PC-9 (cell line): ENCODE measurements around the gene EPHA4. TPM values are rescaled to one million over a fixed set of nuclear protein-coding genes. Genes with fewer than 3 reads are reported as not detected.

ENCODE experiments used
- BruUV-seq: library from RNA; stranded (reverse); fragments of 400-500 nt; replicated peaks from 2 replicates; lab custom pipeline; 2021; lab: Mats Ljungman, UMichigan
- CTCF ChIA-PET: fragments of 300-600 bp; sonication (Branson Sonifier 250); formaldehyde crosslinking; loops from one replicate; lab custom pipeline; 2022; ENCODE audit warnings: antibody characterized with exemption; lab: Charles Lee
- POLR2A ChIA-PET: fragments of 300-600 bp; sonication (Branson Sonifier 250); formaldehyde crosslinking; loops from one replicate; lab custom pipeline; 2022; ENCODE audit warnings: antibody characterized with exemption; ENCODE audit not compliant: unreplicated experiment; lab: Charles Lee
- DNase-seq, 2 experiments: peaks; one replicate each; pipeline versions ENCODE4 v3.0.0 to v3.0.0-alpha.2; 2015 to 2022; ENCODE audit warnings: mixed read lengths in 1 of 2
- H2AFZ ChIP-seq: fragments of 200-600 bp; sonication (generic); 2 replicates; pipeline ENCODE4 v1.8.1; 2017; ENCODE audit warnings: antibody characterized with exemption
- H3F3A ChIP-seq: fragments of 200-600 bp; sonication (generic); 2 replicates; pipeline ENCODE4 v1.8.1; 2017; ENCODE audit warnings: antibody characterized with exemption, mild to moderate bottlenecking, low read depth; ENCODE audit not compliant: insufficient read depth
- H3K27ac ChIP-seq: fragments of 200-600 bp; sonication (generic); 2 replicates; pipeline ENCODE4 v1.6.1; 2016; ENCODE audit warnings: mixed run types
- H3K27me3 ChIP-seq: fragments of 200-600 bp; sonication (generic); 2 replicates; pipeline ENCODE4 v1.6.1; 2016; ENCODE audit warnings: low read depth, mixed run types; ENCODE audit not compliant: insufficient read depth
- H3K36me3 ChIP-seq: fragments of 200-600 bp; sonication (generic); 2 replicates; pipeline ENCODE4 v1.6.1; 2016; ENCODE audit warnings: low read depth, mixed run types
- H3K4me1 ChIP-seq: fragments of 200-600 bp; sonication (generic); replicated peaks from 2 replicates; pipeline ENCODE4 v1.6.1; 2016; ENCODE audit warnings: mixed run types; ENCODE audit not compliant: insufficient read depth
- H3K4me2 ChIP-seq: fragments of 200-600 bp; sonication (generic); 2 replicates; pipeline ENCODE4 v1.6.1; 2017; ENCODE audit warnings: mixed run types
- H3K4me3 ChIP-seq: fragments of 200-600 bp; sonication (generic); 2 replicates; pipeline ENCODE4 v1.6.1; 2016; ENCODE audit warnings: mixed run types
- H3K79me2 ChIP-seq: fragments of 200-600 bp; sonication (generic); 2 replicates; pipeline ENCODE4 v1.6.1; 2017; ENCODE audit warnings: low read depth, mixed run types
- H3K9me2 ChIP-seq: fragments of 200-600 bp; sonication (generic); 2 replicates; pipeline ENCODE4 v1.8.1; 2017; ENCODE audit warnings: mild to moderate bottlenecking; ENCODE audit not compliant: insufficient read depth
- H3K9me3 ChIP-seq: fragments of 200-600 bp; sonication (generic); 2 replicates; pipeline ENCODE4 v1.8.1; 2016; ENCODE audit warnings: low read depth; ENCODE audit not compliant: insufficient read depth
- H4K20me1 ChIP-seq: fragments of 200-600 bp; sonication (generic); 2 replicates; pipeline ENCODE4 v1.8.1; 2017; ENCODE audit not compliant: insufficient read depth
- EZH2 ChIP-seq: fragments of 200-600 bp; sonication (generic); IDR thresholded peaks from 2 replicates; pipeline ENCODE4 v1.8.0; 2017; ENCODE audit warnings: antibody characterized with exemption, low read depth
- intact Hi-C: fragments of 100-400 bp; cut with micrococcal nuclease; formaldehyde crosslinking; loops from one replicate; pipeline ENCODE4 v1.10.0; 2022; ENCODE audit not compliant: unreplicated experiment
- total RNA-seq: library from RNA; stranded (reverse); gene quantifications from 2 replicates; pipeline ENCODE4 v1.2.3, GENCODE V29; 2021
- TF ChIP-seq, protein P1 (sequence below): fragments of 200-600 bp; sonication (generic); conservative IDR thresholded peaks from 2 replicates; pipeline ENCODE4 v1.6.1; 2017; ENCODE audit warnings: mixed run types, antibody characterized with exemption, mild to moderate bottlenecking, moderate library complexity

The EPHA4 gene
- total RNA-seq, 1 experiment from 2014 or later: 10.6 TPM

DNA sequence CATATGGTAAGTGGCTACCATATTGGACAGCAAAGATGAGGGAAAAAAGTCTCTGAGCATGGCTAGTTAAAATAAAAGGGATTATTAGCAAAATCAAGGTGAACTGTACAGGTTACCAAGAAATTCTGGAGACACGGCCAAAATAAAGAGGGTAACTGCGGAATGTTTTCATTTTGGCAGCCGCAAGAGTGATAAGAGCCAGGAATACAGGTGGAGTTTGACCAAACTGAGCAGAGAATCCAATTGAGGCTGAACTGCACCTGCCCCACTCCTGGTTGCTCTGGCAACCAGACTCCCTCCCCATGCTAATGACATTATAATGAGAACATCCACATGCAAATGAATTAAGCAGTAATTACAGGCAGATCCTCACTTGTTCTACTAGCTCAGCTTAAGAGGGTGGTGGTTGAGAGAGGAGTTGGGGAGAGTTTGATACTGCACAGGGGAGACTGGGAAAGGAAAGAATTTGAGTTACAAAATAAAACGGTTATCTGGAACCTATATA lies 18.8 kb upstream of the EPHA4 start:
- H3K36me3 ChIP-seq: no peaks in the 10 kb centered on the region
- H3K4me3 ChIP-seq: no peak overlapping the region
- POLR2A ChIA-PET: no interaction called here
- H3K27me3 ChIP-seq: no peaks in the 10 kb centered on the region
- no TSS peak for BruUV-seq
- H3K27ac ChIP-seq: no peak overlapping the region
- no peak for DNase-seq
- no peak overlapping the region for H2AFZ ChIP-seq
- intact Hi-C loops: no loop called here
- no peaks in the 10 kb centered on the region for H4K20me1 ChIP-seq
- no peaks in the 10 kb centered on the region for H3K9me2 ChIP-seq
- H3K4me2 ChIP-seq: no peak overlapping the region
- TF ChIP-seq EZH2: no peak
- TF ChIP-seq, protein P1, sequence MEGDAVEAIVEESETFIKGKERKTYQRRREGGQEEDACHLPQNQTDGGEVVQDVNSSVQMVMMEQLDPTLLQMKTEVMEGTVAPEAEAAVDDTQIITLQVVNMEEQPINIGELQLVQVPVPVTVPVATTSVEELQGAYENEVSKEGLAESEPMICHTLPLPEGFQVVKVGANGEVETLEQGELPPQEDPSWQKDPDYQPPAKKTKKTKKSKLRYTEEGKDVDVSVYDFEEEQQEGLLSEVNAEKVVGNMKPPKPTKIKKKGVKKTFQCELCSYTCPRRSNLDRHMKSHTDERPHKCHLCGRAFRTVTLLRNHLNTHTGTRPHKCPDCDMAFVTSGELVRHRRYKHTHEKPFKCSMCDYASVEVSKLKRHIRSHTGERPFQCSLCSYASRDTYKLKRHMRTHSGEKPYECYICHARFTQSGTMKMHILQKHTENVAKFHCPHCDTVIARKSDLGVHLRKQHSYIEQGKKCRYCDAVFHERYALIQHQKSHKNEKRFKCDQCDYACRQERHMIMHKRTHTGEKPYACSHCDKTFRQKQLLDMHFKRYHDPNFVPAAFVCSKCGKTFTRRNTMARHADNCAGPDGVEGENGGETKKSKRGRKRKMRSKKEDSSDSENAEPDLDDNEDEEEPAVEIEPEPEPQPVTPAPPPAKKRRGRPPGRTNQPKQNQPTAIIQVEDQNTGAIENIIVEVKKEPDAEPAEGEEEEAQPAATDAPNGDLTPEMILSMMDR: no peak
- no peaks in the 10 kb centered on the region for H3K79me2 ChIP-seq
- H3K9me3 ChIP-seq: no peaks in the 10 kb centered on the region
- H3K4me1 ChIP-seq: no peaks in the 10 kb centered on the region
- CTCF ChIA-PET: no interaction called here
- no peaks in the 10 kb centered on the region for H3F3A ChIP-seq

DNA sequence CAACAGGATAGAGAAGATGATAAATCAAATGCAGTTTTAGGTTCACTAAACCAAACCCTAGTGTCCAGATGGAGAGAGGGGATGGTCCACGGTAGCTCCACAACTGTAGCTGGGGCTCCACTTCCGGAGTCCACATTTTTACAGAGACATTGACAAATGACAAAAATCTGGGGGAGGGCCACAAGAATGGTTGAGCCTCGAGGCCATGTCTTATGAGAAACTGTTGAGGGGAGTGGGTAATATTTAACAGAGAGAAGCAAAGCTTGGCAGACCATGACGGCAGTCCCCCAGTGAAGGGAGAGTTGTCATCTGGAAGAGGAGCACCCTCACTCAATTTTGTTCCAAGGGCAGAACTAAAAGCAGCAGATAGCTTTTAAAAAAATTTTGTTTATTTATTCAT lies 17.6 kb upstream of the EPHA4 start:
- ChIA-PET CTCF (no interaction called here), POLR2A (no interaction called here)
- no peak for DNase-seq
- no peak overlapping the region for H3K4me3 ChIP-seq
- intact Hi-C loops: loop anchor here (10.0 kb wide), 1 partner anchor 125 kb away; no protein-coding TSS in a partner anchor
- H3K9me2 ChIP-seq: no peaks in the 10 kb centered on the region
- no peaks in the 10 kb centered on the region for H4K20me1 ChIP-seq
- H3K4me2 ChIP-seq: no peak overlapping the region
- H3K9me3 ChIP-seq: no peaks in the 10 kb centered on the region
- no peaks in the 10 kb centered on the region for H3F3A ChIP-seq
- no peaks in the 10 kb centered on the region for H3K4me1 ChIP-seq
- H3K36me3 ChIP-seq: no peaks in the 10 kb centered on the region
- no peaks in the 10 kb centered on the region for H3K27me3 ChIP-seq
- H2AFZ ChIP-seq: no peak overlapping the region
- BruUV-seq: no TSS peak
- H3K79me2 ChIP-seq: no peaks in the 10 kb centered on the region
- H3K27ac ChIP-seq: no peak overlapping the region
- TF ChIP-seq, protein P1: no peak
- no peak for TF ChIP-seq EZH2

DNA sequence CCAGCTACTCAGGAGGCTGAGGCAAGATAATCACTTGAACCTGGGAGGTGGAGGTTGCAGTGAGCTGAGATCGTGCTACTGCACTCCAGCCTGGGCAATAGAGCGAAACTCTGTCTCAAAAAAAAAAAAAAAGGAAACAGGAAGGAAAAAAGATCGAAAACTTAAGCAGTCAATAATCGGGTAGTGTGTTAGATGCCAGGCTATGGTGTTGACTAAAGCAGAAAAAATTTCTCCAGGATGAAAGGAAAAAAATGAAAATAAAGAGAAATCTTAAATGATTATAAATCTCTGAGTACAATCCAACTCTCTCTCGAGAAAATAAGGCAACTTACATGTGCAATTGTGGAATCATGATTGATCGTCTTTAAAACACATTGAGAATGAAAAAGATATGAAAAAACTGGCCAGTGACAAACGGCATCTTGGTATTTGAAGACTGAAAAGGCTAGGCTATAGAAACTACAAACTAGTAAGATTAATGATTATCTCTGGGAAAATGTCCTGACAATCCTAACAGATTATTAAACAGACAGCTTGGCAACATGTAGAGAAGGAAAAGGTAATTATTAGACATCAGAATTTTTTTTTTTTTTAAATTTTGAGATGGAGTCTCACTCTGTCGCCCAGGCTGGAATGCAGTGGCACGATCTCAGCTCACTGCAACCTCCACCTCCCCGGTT lies 16.3 kb upstream of the EPHA4 start:
- no peaks in the 10 kb centered on the region for H4K20me1 ChIP-seq
- H3K4me1 ChIP-seq: no peaks in the 10 kb centered on the region
- ChIA-PET CTCF (no interaction called here), POLR2A (no interaction called here)
- no peak for DNase-seq
- no TSS peak for BruUV-seq
- H3K4me3 ChIP-seq: no peak overlapping the region
- H3K9me2 ChIP-seq: no peaks in the 10 kb centered on the region
- intact Hi-C loops: loop anchor here (10.0 kb wide), 1 partner anchor 126 kb away; no protein-coding TSS in a partner anchor
- H3K36me3 ChIP-seq: no peaks in the 10 kb centered on the region
- H3F3A ChIP-seq: no peaks in the 10 kb centered on the region
- no peaks in the 10 kb centered on the region for H3K9me3 ChIP-seq
- no peak overlapping the region for H3K27ac ChIP-seq
- H2AFZ ChIP-seq: no peak overlapping the region
- H3K27me3 ChIP-seq: no peaks in the 10 kb centered on the region
- TF ChIP-seq, protein P1: no peak
- TF ChIP-seq EZH2: no peak
- no peak overlapping the region for H3K4me2 ChIP-seq
- no peaks in the 10 kb centered on the region for H3K79me2 ChIP-seq
